SK-N-DZ (cell line): ENCODE measurements around the gene POLR1A.

Source experiments
- DNase-seq: peaks from one replicate; pipeline ENCODE4 v3.0.0-alpha.2; 2015; ENCODE audit warnings: low spot score

Gene POLR1A

DNA sequence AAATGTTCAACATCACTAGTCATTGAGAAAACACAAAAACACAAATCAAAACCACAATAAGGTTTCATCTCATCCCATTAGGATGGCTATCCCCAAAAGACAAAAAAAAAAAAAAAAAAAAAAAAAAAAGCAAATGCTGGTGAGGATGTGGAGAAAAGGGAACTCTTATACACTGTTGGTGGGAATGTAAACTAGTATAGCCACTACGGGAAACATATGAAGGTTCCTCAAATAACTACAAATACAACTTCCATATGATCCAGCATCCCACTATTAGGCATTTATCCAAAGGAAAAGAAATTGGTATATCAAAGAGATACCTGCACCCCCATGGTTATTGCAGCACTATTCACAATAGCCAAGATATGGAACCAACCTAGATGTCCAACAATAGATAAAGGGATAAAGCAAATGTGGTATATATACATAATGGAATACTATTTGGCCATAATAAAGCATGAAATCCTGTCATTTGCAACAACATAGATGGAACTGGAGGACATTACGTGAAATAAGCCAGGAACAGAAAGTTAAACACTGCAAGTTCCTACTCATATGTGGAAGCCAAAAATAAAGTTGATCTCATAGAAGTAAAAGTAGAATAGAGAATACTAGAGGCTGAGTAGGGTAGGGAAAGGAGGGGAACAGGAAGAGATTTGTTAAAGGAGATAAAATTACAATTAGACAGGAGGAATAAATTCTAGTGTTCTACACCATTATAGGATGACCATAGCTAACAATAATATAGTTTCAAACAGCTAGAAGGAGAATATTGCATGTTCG is 8.4 kb downstream of the POLR1A start:
- DNase-seq = no peak

DNA sequence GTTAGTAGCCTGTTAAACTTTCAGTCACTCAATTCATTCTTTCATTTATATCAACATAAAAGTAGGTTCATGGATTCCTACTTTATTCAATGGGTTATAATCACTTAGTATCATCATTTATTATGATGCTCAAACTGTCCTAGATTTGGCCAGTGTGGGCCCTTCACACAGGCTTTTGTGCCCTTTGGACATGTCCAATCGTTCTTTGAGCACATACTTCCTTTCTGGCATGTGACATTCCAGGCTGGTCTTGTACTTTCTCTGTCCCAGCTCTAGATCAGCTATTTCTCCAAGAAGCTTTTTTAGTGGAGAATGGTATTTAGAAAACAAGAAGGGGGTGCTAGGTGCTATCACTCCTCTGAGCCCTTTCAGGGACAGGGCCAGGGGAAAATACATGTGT is 11.5 kb downstream of the POLR1A start:
- DNase-seq = no peak

DNA sequence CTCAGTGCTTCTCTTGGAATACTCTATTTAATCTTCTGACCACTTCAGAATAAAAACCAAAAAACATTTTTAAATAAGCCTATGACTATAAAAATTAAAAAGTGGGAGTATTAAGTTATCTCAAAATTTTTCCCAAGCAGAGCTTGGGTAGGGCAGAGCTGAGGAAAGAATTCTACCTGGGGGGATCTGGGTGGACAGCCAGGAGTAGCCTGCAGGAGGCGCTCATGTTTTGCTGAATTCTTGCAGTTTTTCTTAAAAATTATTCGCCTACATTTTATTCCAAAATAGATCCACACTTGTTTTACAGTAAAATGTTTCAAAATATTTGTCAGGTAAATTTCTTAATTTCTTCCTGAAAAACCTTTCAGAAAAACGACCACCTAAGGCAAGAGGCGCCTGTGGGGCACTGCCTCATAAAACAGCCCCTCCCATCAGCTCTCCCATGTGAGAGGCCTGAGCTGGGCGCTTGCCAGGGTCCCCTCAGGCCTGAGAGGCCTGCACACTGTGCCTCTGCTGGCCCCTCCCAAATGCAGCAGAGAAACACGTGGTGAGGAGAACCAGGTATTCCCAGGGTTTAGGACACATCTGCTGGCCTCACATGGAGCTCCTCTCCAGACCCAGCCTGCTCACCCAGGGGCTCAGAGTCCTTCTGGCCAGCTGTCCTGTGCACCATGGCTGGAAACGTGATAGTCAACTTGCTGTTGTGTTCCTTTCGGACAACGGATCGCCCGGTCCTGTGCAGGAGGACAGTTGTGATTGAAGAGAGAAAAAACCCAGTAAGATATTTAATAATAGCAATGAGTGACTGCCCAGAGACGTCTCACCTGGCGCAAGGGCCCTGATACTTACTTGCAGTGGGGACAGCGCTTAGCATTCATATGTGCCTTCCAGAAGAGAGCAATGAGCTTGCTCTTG is 17.5 kb downstream of the POLR1A start:
- no peak for DNase-seq

DNA sequence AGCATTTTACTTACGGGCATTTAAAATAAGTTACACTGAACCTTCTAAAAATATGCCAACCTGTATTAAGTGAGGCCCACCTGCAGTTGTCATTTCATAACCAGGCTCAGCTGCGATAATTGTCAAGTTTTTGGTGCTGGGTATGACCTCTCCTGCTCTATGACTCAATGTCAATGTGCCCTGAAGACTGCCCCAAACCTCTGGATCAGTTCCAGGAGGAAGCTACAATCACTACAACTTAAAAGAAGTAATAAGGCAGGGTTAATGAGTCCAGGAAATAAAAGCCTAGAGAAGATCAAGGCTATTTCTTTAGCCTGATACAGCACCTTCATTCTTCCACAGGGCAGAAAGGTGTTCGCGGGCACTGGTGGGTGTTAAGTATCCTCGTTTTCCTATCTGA is 22.9 kb downstream of the POLR1A start:
- no peak for DNase-seq

DNA sequence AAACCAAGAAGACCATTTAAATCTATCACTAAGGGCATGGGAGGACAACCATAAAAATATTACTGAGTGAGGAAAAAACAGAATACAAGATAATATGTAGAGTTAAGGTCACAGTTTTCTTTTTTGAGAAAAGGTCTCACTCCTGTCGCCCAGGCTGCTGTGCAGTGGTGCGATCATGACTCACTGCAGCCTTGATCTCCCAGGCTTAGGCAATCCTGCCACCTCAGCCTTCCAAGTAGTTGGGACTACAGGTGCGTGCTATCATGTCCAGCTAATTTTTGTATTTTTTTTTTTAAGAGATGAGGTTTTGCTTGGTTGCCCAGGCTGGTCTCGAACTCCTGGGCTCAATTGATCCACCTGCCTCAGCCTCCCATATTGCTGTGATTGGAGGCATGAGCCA is 24.0 kb downstream of the POLR1A start:
- no peak for DNase-seq

DNA sequence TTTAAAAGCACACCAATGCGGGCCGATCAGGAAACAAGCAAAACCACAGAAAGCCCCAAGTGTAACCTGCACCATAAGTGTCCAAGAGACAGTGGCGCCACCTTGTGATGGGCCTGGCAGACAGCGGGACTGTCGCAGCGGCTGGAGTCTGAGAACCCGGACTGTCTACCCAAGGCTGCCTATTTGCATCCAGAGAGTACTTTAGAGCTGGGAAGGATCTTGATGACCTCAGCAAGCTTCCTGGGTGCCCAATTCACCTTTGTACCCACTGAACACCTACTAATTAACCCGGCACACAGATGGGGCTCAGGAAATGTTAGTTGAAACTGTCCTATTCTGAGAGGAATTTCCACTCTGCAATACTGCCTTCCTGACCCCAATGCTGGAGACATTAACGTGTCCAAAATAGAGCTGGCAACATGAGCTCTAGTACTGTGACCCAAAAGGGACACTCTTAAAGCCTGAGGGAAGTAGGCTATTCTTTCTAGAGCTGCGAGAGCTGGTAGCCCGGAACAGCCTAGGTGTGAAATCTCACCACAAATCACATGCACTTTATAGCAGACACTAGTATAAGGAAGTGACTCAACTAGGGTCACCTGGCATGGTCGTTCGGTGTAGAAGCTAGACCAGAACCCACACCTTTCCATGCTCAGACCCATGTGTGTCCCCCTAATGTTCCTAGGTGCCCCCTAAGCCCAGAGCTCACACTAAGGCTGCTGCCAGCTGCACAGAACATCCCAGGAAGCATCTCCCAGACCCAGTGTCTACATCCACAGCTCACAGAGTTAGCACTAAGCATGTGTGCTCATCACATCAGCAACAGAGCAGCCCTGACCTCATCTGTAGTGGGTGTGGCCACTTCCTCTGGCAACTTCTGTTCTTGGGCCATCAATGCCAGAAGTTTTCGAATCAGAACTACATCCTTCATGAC is 25.4 kb downstream of the POLR1A start:
- DNase-seq = peak; percentile 31

DNA sequence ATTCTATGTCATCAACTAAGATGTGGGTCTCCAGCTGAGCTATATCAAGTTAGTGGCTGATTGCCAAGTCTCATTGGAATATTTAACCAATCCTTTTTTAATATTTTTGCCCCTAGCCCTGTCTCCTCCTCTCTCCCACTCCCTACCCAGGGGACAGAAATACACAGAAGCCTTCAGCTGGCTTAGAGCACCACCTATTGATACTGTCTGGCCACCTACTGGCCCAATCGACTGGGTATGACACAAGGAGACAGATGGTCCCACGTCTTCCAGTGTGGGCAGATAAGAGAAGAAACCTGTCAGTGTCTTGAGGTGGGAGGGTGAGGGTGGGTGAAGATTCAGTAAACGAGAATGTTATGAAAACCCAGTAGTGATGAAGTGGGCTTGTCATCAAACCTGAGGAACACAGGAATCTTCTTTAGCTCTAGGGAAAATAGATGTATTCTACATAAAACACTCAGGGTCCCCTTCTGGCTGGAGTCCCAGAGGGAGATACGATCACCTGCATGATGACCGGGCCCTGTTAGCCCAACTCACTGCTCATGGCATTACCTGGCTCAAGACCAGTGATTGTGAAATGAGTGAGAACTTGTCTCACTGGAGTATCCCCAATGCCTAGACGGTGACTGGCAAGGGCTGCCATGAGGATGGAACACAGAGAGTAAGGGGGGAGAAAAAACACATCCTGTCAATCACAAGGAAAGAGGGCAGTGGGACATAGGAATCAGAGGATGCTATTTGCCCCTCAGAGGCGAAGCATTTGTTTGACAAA is 26.7 kb downstream of the POLR1A start:
- DNase-seq = no peak

DNA sequence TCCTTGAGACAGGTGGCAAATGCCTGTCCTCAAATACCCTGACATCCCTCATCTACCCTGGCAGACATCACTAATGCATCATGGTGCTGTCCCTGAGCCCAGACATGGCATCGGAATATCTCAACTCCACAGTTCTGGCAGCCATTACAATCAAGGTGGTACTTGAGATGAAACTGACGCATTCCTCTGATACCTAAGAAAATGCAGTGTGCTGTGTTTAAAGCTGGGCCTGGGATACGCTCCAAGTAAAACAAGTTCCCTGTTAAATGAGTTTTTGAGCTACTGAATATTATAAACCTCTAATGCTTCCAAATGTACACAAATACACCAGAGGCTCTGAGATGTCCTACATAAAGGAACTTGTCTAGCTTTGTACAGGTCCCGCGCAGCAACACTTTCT is 29.8 kb downstream of the POLR1A start:
- DNase-seq = no peak

DNA sequence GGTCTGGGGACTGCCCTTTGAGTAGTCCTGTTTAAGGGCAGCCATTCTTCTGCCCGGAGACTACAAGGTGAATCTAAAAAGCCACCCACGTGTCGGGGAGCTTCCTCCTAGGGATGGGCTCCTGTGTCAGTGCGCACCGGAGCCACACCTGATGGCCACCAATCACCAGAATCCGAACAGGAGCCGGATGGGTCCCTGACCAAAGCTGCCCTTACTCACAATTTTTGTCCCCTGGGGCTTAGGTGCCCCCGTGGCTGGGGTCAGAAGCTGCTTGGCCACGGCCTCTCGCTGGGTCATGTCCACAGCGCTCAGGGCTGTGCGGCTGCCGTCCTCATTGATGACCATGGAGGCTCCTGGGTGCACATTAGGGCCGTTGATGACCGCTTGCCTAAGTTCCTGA is 30.9 kb downstream of the POLR1A start:
- DNase-seq = no peak

DNA sequence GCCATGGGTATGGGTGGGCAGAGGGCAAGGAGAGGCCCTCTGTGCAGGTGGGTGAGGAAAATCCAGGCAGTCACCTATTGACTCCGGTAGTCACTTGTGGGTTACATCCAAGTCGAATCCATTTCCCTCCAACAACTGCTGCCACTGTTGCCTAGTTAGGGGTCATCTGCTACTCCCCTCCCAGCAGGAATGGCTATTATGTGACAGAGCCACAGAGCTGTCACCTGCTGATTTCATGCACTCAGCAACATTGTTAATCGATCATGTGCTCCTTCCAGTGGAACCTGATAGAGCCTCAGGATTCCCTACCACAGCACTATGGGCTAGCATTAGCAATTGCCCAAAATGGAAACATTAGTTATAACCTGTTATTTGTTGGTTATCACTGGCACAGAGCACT is 31.4 kb downstream of the POLR1A start:
- no peak for DNase-seq

DNA sequence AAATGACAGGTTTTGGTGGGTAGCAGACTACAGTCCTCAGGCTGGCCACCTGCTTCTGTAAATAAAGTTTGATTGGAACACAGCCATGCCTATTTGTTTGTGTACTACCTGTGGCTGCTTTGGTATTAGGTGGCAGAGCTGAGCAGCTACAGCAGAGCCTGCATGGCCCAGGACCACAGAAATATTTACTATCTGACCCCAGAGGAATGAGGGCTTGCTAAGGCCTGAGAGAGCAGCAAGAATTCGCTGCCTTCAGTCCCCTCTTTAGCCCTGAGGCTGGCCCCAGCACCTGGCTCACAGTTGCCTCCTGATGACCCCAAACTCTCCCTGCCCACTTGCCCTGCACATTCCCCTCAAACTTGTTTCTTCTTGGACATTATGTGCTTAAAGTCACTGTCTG is 32.5 kb downstream of the POLR1A start:
- DNase-seq = no peak

DNA sequence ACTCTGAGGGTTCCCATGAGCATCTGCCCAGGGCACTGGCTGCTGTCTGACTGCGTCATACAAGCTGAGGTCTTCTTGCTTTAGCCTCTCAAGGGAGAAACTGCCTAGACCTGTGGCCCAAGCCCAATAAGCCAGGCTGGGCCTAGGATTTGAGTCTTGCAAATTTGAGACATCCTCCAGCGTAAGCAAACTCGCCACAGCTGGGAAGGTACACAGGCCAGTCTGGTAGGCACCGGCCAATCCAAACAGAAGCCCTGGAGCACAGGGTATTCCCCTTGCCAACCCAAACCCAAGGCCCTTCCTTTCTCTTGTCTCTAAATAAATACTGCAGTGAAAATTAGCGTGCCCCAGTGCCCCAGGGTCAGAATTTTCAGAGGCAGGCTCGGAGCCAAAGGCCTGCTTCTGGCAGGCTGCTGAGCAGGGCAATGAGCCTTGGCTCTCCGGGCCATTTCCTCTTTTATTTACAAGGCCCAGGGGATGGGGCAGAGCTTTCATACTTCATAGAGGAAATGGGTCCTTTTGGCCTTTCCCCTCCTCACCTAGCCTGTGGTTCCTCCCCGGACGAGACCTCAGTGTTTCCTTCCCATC is 33.3 kb downstream of the POLR1A start:
- no peak for DNase-seq

DNA sequence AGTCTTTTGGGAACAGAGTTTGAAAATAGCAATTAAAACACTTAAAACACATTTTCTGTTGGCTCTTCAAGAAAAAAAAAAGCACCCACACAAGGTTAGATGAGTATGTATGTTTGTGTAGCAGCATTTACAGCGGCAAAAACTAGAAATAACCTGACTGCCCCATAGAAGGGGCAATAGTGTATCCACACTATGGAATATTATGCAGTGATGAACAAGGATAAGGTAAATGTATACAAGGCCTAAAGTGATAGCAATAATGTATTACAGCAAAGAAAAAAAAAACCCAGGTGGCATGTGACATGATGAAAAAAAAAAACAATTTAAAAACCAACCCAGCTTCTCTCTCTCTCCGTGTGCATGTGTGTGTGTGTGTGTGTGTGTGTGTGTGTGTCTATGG is 34.8 kb downstream of the POLR1A start:
- DNase-seq = no peak

DNA sequence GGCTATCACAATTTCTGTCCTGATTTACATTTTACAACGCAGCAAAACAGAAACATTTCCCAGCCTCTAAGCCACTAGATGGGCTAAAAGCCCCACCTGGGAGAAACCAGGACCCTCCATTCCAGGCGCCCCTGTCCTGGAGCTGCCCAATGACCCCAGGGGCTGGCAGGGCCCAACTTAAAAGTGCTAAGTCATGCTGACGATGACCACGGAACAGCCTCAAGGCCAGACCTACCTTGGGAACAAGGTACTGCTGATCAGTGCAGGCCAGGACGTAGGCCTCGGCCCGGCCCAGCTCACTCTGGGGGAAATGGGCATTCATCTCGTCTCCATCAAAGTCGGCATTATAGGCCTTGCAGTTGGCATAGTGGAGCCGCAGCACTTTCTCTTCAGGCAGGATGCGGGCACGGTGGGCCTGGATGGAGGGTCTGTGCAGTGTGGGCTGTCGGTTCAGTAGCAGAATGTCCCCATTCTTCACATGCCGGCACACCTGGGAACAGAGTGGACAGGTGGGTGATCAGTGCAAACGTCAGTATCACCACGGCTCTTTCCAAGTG is 35.8 kb downstream of the POLR1A start:
- no peak for DNase-seq

DNA sequence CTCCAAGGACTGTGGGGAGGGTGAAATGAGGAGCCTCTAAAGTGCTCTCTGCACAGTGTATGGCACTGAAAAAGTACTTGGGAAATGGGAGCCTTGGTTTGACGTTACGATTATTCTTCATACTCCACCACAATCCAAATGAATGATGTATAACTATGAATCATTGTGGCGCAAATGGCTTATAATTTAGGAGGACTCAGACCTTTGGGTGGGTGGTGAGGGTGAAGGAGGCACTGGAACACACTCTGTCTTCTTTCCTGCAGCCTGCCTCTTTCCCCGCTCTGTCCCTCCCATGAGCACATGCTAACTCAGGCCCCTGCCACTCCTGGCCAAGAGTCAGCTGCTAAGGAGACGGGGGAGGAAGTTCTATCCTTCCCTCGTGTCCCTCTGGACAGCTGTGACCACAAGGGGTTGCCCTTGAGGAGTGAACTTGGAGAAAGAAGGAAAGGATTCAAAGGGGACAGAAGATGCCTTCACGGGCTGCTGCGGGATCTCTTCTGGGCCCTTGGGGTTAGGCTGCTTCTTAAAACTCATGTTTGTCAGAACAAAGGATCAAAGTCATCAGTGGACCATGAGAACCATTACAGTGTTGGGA is 36.5 kb downstream of the POLR1A start:
- no peak for DNase-seq

DNA sequence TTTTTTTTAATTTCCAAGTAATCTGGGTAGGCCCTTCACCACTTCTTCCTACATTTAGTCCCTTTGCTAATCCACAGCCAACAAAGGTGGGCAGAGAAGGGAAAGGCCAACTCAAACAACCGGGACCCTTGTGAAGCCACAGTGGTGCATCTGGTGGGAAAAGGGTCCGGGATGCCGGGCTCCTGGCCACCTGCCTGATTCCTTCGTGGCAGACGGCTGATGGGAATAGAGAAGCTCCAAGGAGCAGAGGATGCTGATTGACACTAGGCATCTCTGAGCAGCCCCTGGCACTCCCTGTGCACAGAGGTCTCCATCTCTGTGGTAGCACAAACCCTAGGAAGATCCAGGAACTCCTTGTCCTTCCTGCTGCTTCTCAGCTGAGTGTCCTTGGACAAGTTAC is 37.0 kb downstream of the POLR1A start:
- no peak for DNase-seq

DNA sequence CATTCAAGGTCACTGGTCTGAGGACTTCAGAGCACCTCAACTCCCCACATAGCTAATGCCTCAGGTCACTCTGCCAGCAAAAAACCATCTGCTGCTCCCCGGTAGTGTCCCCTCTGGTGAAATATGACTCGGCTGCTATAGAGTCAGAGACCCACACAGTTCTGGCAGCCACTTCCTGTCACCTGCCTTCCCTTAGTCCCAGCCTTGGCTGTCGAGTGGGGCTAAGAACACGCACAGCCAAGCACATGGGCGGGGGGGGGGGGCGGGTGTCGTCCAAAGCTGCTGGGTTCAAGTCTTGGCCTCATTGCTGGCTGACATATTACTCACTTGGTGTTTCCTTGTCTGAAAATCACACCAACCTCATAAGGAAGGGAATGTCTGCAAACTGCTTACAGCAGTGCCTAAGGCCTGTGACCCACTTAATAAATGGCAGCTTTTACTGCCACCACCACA is 37.5 kb downstream of the POLR1A start:
- no peak for DNase-seq

DNA sequence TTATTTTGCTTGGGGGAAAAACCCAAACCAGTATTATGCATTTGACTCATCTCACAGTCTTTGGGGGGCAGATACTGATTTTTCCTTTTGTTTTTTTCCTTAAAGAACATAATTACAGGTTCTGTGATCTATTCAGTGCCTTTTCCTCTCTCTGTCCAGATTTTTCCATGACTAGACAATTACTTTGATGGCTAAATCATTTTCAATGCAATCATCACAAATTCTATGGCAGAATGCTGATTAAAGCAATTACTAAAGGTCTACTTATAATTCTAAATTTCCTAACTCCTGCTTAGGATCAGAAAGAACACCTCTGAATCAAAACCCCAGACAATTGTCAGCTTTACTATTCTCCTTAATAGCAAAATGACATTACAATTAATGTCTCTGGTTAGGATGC is 38.8 kb downstream of the POLR1A start:
- no peak for DNase-seq

DNA sequence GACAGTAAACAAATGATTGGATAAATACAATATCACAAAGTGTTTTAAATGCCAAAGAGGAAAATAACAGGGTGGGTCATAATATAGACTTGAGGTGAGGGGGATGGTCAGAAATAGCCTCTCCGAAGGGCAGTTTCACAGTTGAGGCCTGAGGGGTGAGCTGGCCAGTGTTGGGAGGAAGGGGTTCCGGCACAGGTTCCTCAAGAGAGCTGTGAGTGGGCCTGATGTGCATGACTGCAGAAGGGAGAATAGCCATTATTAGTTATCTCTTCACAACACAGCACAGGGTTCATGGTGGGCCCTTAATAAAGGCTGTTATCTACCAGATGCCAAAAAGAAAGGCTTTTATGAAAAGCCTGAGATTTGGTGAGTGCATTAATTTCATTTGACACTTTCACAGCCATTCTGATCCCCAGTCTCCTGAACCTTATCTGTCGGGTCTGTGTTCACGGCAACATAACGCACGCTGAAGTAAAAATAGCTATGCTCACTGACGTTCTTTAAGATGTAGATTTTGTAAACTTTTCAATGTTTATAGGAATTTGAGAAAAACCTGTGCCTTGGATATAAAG is 39.6 kb downstream of the POLR1A start:
- no peak for DNase-seq
